GM12873 (cell line): ENCODE measurements around the gene ZNF41.

Experiments
- TF ChIP-seq, protein P1 (sequence below): IDR thresholded peaks from 2 replicates; pipeline ENCODE4 v1.5.1; 2012; ENCODE audit warnings: low read depth, mild to moderate bottlenecking, moderate library complexity, low read length, control low read depth; ENCODE audit not compliant: insufficient read depth; ENCODE audit errors: missing control alignments

ZNF41 gene

DNA sequence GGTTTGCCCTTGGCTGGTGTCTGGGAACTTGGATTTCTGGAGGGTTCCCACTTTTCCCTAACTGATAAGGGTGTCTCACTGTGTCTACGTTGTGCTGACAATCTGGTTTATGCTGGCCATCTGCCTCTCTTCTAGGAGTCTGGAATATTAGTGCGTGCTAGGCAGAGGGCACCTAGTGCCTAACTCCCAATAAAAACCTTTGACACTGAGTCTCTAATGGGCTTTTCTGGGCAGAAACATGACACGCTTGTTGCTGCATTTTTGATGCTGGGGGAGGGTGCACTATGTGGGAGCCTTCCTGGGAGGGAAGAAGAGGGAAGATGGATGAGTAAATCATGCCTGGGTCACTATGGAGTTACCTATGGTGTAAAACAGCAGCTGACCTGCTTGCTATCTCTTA lies 16.3 kb upstream of the ZNF41 start:
- TF ChIP-seq, protein P1, sequence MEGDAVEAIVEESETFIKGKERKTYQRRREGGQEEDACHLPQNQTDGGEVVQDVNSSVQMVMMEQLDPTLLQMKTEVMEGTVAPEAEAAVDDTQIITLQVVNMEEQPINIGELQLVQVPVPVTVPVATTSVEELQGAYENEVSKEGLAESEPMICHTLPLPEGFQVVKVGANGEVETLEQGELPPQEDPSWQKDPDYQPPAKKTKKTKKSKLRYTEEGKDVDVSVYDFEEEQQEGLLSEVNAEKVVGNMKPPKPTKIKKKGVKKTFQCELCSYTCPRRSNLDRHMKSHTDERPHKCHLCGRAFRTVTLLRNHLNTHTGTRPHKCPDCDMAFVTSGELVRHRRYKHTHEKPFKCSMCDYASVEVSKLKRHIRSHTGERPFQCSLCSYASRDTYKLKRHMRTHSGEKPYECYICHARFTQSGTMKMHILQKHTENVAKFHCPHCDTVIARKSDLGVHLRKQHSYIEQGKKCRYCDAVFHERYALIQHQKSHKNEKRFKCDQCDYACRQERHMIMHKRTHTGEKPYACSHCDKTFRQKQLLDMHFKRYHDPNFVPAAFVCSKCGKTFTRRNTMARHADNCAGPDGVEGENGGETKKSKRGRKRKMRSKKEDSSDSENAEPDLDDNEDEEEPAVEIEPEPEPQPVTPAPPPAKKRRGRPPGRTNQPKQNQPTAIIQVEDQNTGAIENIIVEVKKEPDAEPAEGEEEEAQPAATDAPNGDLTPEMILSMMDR = no peak

- TF ChIP-seq, protein P1 = no peak
These were observed 15.4 kb upstream of the ZNF41 start for GRCh38 chrX:47498411-47498810.

- TF ChIP-seq, protein P1 = peak; percentile 30
These were observed 14.4 kb upstream of the ZNF41 start for GRCh38 chrX:47497271-47497888.

GRCh38 chrX:47489507-47490275 lies 6.7 kb upstream of the ZNF41 start:
- TF ChIP-seq, protein P1 = no peak

- TF ChIP-seq, protein P1 = no peak
These were observed 1.9 kb upstream of the ZNF41 start for GRCh38 chrX:47484885-47485284.

DNA sequence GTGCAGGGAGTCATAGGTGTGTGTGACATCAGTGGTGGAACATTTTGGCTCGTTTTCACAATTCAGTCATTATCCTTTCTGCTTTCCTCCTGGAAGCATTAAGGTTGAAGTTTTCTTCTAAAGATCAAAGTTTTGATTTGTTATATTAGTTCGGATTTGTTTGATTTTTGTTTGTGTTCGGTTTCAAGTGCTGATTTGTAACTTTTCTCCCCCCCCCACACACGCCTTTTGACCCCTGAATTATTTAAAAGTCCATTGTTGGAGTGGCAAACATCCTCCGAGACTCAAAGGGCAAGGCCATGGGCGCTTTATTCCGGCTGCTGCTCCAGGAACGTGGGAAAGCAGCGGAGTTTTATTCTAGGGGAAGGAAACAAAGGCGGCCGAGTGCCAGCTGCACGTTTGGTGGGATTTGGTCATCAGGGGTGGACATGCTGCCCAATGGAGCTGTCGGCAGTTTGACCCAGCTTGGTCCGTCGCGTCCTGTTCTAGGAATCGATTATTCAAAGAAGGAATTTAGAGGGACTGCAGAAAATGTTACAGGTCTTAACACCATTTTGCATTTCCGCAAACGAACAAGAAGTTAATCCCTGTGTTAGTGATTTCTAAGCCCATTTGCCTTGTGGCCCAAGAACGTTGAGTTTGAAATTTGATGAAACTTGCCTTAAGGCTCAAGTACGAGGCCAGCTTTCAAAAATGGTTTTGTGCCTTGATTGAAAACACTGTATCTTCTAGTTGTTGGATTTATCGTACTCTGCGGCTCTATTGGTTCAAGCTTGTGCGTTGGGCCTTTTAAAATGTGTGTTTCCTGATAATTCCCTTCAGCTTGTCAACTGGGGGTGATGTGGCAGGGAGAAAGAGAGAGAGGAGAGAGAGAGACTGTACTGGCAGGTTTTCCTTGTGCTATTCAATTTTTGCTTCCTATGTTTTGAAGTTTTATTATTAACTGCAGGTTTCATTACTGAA lies 565 bp upstream of the ZNF41 start:
- TF ChIP-seq, protein P1 = no peak

- TF ChIP-seq, protein P1 = no peak
These were observed 934 bp downstream of the ZNF41 start for GRCh38 chrX:47482065-47482511.
